ENCODE data around the gene WIPI1.
A peak's percentile ranks its signal among the peaks of the same experiment; 100 is the strongest.

Gene WIPI1

DNA sequence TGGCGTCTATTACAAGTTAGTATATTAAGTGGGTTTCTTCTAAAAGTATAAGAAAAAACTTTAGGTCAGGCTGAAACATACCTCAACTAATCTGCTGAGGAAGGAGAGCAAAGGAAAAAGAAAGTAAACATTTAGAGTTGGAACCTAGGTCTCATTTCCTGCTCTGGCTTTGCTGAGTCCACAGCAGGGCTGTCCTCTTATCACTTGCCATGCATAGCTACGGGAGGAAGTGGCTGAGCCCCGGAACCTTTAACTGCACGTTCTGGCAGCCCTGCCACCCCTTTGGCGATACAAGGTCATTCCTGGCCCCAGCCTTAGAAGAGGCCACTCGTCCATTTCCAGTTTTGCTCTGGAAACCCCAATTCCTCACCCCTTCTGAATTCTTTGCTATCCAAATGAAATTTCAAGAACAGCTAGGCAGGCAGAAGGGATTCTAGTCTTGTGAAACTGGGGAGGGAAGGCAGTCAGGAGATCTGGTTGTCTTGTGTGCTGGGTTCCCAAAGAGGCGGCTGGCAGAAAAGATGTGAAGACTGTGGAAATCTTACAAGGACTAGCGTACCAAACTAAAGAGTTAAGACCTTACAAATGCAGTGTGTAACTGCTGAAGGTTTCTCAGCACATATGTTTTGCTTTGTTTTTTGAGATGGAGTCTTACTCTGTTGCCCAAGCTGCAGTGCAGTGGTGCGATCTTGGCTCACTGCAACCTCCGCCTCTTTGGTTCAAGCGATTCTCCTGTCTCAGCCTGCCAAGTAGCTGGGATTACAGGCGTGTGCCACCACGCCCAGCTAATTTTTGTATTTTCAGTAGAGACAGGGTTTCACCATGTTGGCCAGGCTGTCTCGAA lies 19.1 kb downstream of the WIPI1 start:
- DNase-seq, result peak; percentile 66

DNA sequence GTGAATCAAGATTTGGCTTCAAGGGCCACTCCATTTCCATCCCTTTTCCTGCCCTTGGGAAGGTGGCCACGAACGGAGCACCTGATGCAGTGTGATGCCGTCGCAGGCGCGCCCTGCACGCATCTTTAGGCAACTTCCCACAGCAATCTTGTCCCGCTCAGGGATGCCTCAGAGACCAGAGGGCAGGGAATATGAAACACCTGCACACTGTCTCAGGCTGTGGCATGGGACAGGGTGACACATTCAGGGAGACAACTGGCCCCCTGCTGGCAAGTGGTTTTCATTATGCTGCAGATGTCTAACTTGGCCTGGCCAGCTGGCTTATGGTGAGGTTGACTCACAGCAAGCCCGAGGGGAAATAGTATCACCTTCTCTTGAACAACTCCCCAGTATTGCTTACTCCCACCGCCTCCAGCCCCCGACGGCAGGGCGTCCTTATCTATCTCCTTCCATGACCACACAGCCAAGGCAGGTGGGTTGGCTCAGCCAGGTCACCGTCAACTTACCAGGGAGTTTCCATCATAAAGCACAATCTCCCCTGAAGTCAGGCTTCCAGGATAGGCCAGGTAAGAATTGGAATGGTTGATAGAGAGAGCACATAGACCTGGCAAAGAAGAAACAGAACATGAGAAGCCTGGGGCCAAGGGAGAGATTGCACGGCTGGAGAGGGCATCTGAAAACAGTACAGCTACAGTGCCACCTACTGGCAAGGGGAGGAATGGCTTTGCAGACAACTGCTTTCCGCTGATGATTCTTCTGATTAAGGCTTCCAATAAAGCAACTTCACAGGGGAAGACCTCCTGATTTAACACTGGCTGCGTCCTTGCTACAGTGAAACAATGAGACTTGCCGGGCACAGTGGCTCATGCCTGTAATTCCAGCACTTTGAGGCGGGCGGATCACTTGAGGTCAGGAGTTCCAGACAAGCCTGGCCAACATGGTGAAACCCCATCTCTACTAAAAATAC lies 21.1 kb downstream of the WIPI1 start:
- DNase-seq, result peak; percentile 87

GRCh38 chr17:68435361-68435760 lies 21.9 kb downstream of the WIPI1 start:
- no peak for DNase-seq

DNA sequence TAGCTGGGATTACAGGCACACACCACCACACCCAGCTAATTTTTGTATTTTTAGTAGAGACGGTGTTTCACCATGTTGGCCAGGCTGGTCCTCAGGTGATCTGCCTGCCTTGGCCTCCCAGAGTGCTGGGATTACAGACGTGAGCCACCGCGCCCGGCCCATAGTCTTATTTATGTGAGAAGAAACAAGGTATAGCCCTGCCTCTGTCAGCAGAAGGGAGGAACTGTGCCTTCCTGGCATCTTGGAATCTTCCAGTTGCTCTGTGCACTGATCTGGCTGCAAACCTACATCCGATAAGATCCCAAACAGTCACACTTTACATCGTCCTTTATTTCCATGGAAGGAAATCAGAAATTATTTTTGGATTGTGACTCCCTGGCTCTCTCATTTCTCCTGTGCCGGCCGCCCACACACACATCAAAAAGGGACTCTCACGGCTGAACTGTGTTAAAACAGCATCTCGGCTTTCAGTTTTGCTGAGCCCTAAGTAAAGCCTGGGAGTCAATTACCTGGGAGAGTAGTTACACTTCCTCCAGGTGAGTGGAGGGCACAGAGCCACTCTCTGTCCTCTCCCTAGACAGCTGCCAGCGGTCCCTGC lies 23.3 kb downstream of the WIPI1 start:
- no peak for DNase-seq

DNA sequence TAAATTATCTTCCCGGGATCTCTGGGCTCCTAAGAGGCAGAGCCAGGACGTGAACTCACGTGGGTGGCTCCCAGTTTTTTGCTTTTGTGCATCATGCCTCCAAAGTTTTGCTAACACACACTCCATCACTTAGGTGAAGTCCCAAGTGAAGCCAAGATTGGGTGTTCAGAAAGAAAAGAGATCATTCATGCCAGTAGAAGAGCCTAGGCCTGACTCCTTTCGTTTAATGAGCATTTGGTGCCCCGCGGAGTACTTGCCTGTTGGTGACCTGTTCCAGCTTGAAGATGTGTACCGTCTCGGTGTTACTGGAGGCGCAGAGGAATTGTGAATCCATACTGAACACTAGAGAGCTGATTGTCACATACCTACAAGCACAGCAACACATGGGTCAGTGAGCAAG lies 24.1 kb downstream of the WIPI1 start:
- DNase-seq, result no peak

DNA sequence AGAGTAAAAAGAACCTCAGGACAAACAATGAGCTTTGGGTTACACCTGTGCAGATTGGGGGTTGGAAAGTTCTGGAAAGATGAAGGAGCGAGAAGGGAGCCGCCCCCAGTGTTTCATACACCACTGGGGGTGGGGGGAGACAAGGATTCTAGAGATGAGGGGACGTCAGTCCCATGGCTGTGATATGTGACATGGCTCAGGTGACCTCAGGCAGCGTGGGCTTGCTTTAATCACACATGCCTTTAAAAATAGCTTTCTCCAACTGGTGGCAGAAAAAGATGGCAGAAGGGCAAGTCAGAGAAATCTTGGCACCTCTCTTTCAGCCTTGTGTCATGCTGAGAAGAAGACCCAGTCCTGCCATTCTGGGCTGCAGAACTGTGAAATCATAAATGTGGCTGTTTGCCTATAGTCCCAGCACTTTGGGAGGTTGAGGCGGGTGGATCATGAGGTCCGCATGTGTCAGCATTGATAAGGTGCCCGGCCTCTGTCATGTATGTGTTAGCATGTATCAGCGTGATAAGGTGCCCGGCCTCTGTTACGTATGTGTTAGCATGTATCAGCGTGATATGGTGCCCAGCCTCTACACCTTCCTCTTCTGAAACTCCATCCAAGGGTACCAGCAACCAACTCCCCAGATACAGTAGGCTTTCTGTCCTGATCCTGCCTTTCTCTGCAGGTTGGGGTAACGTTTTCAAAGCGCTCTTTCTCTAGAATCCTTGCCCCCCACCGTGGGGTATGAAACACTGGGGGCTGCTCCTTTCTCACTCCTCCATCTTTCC lies 25.0 kb downstream of the WIPI1 start:
- no peak for DNase-seq

- DNase-seq, result peak; percentile 63
These were observed 25.6 kb downstream of the WIPI1 start for GRCh38 chr17:68431661-68432071.

- no peak for DNase-seq
These were observed 26.2 kb downstream of the WIPI1 start for GRCh38 chr17:68431045-68431608.

- DNase-seq, result no peak
These were observed 27.4 kb downstream of the WIPI1 start for GRCh38 chr17:68429881-68430280.

DNA sequence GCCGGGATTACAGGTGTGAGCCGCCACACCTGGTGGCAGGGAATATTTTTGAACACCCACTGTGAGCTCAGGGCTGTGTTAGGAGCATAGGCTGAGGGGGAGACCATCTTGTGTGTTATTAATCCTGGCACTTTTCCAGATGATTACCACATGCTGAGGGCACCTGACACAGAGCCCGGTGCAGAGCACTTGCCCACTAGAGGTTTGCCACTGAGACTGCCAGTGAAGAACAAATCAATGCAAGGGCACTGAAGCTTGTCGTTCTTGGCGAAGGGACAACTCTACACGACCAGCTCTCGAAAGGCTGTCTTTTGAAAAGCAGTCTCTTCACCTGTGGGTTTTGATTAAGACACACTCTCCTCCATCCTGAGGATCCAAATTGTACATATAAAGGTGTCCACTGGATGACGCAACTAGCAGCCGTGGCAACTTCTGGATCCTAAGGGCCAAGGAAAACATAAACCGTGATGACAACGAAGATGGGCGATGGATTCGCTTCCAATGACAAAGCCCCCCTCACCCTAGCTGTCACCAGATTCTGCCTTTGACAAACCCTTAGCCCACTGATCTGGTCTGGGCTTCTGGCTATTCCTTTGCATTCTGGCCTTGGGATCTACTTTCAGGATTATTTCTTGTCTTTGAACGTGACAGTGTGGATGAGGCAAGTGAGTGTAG lies 28.7 kb downstream of the WIPI1 start:
- no peak for DNase-seq

DNA sequence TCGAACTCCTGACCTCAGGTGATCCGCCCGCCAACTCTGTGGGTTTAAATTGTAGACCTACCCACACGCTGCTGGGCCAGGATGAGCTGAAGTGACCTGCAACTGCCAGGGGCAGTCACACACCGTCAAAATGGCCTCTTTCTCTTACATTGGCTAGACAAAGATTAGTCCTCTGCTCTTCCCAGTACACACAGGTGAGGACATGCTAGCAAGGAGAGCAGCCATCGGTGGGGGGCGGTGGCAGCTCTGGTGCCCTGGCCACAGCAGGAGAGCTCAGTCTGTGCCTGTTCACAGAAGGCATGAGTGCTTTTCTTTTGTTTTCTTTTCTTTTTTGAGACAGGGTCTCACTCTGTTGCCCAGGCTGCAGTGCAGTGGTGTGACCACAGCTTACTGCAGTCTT lies 29.7 kb downstream of the WIPI1 start:
- no peak for DNase-seq

- no peak for DNase-seq
These were observed 31.3 kb downstream of the WIPI1 start for GRCh38 chr17:68425979-68426378.

GRCh38 chr17:68424861-68425260 lies 32.4 kb downstream of the WIPI1 start:
- DNase-seq, result no peak

DNA sequence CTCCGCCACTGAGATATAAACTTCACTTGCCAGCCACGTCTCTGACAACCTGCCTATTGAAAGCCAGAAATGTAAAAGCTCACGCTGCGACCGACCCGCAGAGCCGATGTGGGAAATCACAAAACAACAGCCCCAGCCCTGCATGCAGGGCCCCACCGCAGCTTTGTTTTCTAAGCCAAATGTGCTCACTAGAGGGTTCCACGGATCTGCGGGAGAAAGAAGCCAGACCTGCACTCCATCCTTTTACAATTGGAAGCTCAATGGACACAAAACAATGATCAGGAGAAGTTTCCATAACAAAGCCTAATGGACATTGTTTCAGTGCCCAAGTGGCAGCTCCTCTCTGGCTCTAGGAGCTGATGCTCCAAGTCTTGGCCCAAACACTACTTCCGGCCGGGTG lies 33.1 kb downstream of the WIPI1 start:
- no peak for DNase-seq

DNA sequence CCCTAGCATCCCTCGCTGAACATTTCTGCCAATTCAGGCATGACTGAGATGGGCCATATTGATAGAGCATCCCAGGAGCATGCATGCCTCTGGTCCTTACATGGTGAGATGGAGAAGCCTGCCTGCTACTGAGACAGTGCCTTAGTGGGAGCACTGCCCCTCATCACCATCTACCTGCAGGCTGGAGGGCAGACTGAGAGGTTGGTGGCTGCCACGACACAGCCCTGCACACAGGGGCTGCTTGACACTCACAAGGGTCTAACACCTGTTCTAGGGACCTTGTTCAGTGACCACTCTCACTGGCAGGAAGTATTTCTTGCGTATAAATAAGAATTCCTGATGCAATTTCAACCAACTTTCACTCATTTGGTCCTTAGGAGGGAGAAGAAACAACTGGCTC lies 34.0 kb downstream of the WIPI1 start:
- DNase-seq, result no peak

DNA sequence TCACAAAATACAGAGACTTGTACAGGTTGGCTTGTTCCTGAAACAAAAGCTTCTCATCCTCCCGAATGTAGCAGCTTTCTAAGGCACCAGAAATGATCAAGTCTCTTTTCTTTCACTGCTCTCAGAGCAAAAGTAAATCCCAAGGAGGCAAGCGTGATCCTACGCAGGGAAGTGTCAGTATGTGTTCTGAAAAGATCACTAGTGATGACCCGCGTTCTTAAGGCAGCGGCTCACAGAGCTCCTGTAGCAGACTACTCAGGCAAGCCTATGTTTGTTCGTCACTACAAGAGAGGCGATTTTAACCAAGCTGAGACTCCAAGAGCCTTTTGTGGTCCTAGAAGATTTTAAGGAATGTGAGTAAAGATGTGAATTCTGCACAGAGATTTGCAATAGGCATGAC lies 34.5 kb downstream of the WIPI1 start:
- no peak for DNase-seq

DNA sequence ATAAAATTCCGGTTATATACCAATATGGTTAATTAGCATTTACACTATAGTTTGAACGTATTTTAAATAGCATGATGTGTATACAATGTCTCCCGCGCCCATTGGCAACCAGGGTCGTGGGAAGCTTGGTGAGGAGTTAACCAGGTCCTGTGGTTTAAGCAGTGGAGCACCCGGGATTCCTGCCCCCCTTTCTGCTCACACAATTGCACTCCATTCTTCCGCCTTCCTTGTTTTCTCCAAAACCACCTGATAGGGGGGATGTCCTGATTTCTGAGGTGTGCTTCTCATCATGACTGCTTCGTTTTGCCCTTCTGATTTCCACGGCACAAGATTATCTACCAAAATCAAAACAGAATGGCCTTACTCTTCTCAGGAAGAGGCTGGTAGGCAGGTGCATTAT lies 35.8 kb downstream of the WIPI1 start:
- no peak for DNase-seq

GRCh38 chr17:68420065-68420464 lies 37.2 kb downstream of the WIPI1 start:
- no peak for DNase-seq

DNA sequence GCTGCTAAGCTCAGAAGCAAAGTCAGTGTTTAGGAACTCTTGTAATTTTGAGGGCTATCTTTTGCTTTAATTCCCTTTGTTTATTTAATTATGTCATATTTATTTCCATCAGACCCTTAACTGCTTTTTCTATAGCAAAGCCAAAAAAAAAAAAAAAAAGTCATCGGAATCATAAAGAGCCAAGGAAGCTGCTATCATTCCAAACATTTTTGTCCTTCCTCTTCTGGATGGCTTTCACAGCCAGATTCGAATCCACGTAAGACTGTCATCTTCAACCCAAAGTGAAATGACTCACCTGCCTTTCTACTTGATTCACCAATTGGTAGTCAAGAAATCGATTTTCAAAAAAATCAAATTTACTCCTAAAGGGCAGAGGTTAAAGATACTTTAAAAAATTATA lies 38.4 kb downstream of the WIPI1 start:
- DNase-seq, result no peak

GRCh38 chr17:68417317-68417716 lies 40.0 kb downstream of the WIPI1 start:
- DNase-seq, result no peak

DNA sequence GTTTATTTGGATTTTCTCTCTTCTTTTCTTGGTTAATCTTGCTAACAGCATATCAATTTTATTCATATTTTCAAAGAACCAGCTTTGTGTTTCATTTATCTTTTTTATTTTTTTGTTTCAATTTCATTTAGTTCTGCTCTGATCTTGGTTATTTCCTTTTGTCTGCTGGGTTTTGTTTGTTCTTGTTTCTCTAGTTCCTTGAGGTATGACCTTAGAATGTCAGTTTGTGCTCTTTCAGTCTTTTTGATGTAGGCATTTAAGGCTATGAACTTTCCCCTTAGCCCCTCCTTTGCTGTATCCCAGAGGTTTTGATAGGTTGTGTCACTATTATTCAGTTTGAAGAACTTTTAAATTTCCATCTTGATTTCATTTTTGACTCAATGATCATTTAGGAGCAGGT lies 42.4 kb downstream of the WIPI1 start:
- DNase-seq, result peak; percentile 26

All from CD4-positive, alpha-beta T cell treated with Interleukin-21 for 1 hour (primary cell).